HG03378 (cell line): Measurements from ENCODE around the gene KCNA10.

Experiments used
- ATAC-seq: cut with Tn5 transposase; IDR thresholded peaks from one replicate; pipeline ENCODE4 v1.9.1; 2021; ENCODE audit warnings: mild to moderate bottlenecking, moderate library complexity; ENCODE audit not compliant: unreplicated experiment

Gene KCNA10

GRCh38 chr1:110478886-110479285 is 40.1 kb downstream of the KCNA10 start:
- ATAC-seq = no peak

GRCh38 chr1:110477967-110478640 is 40.9 kb downstream of the KCNA10 start:
- no peak for ATAC-seq

GRCh38 chr1:110477445-110477957 is 41.5 kb downstream of the KCNA10 start:
- no peak for ATAC-seq

- no peak for ATAC-seq
These were observed 41.9 kb downstream of the KCNA10 start for GRCh38 chr1:110477041-110477440.

- ATAC-seq = no peak
These were observed 42.8 kb downstream of the KCNA10 start for GRCh38 chr1:110476028-110476765.

- no peak for ATAC-seq
These were observed 43.5 kb downstream of the KCNA10 start for GRCh38 chr1:110475362-110476027.

- ATAC-seq = no peak
These were observed 44.5 kb downstream of the KCNA10 start for GRCh38 chr1:110474444-110474843.

GRCh38 chr1:110472546-110472945 is 46.4 kb downstream of the KCNA10 start:
- no peak for ATAC-seq

- no peak for ATAC-seq
These were observed 47.8 kb downstream of the KCNA10 start for GRCh38 chr1:110471131-110471530.
